ENCODE results near the gene PAXIP1. TPM values are rescaled to one million over a fixed set of nuclear protein-coding genes. Genes with fewer than 3 reads are reported as not detected.
"Not testable (repeated sequence)": the region's sequence is repeated elsewhere in the genome, so short reads cannot be mapped to it uniquely, and the experiment has no call there.

The PAXIP1 gene
- total RNA-seq, 1 experiment from 2014 or later, result 18.8 TPM

DNA sequence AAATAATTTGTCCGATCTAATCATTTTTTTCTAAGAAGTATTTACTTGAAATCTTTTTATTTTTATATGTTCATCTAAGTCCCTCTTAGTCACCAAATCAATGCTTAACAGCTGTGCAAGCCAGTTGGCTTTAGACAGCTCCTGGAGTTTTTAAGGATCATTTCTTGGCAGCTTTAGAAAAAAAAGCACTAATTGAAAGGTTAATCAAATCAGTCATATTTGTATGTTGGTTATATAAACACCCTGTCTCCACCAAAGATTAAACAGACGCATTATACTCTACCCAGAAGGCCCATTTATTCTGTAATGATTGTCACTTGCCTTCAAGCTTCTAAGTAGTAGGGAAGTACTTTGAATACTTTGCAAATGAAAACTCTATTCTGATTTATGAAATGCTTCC, 60.2 kb downstream of the PAXIP1 start:
- Histone ChIP-seq H3K79me2 (ENCODE audit: low read depth) (no peaks in the 10 kb centered on the region), H3K4me2 (no peak overlapping the region), H3K36me3 (ENCODE audit: low read depth) (peaks cover 7% of the 10 kb centered on the region; the same call in 1 of the 2 replicates), H4K20me1 (ENCODE audit: insufficient read depth) (no peaks in the 10 kb centered on the region), H3K27ac (no peak overlapping the region), H3K4me1 (replicated peaks; ENCODE audit: insufficient read depth) (no peaks in the 10 kb centered on the region), H3K9me3 (ENCODE audit: insufficient read depth, low read depth) (no peaks in the 10 kb centered on the region), H3F3A (ENCODE audit: insufficient read depth, low read depth) (no peaks in the 10 kb centered on the region), H2AFZ (no peak overlapping the region), H3K4me3 (no peak overlapping the region), H3K27me3 (ENCODE audit: insufficient read depth, low read depth) (no peaks in the 10 kb centered on the region), H3K9me2 (ENCODE audit: insufficient read depth) (no peaks in the 10 kb centered on the region)
- POLR2A ChIA-PET (ENCODE audit: unreplicated experiment), result no interaction called here
- TF ChIP-seq, protein P1, sequence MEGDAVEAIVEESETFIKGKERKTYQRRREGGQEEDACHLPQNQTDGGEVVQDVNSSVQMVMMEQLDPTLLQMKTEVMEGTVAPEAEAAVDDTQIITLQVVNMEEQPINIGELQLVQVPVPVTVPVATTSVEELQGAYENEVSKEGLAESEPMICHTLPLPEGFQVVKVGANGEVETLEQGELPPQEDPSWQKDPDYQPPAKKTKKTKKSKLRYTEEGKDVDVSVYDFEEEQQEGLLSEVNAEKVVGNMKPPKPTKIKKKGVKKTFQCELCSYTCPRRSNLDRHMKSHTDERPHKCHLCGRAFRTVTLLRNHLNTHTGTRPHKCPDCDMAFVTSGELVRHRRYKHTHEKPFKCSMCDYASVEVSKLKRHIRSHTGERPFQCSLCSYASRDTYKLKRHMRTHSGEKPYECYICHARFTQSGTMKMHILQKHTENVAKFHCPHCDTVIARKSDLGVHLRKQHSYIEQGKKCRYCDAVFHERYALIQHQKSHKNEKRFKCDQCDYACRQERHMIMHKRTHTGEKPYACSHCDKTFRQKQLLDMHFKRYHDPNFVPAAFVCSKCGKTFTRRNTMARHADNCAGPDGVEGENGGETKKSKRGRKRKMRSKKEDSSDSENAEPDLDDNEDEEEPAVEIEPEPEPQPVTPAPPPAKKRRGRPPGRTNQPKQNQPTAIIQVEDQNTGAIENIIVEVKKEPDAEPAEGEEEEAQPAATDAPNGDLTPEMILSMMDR (conservative IDR thresholded peaks at IDR 0.05), result no peak
- TF ChIP-seq EZH2 (IDR thresholded peaks at IDR 0.05; ENCODE audit: low read depth), result no peak
- BruUV-seq (replicated peaks), result no TSS peak
- DNase-seq, result no peak
- intact Hi-C loops (cut with micrococcal nuclease; ENCODE audit: unreplicated experiment), result no loop called here
- CTCF ChIA-PET, result interaction anchor here (0.6 kb wide), 1 partner anchor 439 kb away, joined by 4 read pairs; no protein-coding TSS in a partner anchor

DNA sequence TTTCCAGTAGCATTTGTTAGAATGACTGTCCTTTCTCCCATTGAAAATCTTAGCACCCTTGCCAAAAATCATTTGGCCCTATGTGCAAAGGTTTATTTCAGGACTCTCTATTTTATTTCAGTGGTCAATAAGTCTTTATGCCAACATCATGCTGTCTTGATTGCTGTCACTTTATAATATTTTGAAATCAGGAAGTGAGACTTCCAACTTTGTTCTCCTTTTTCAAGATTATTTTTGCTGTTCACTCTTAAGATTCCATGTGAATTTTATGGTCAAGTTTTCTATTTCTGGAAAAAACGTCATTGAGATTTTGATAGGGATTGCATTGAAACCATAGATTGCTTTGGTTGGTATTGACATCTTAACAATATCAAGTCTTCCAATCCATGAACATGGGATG, 65.1 kb downstream of the PAXIP1 start:
- Histone ChIP-seq H3K9me2 (ENCODE audit: insufficient read depth) (no peaks in the 10 kb centered on the region), H3K79me2 (ENCODE audit: low read depth) (no peaks in the 10 kb centered on the region), H3K4me1 (replicated peaks; ENCODE audit: insufficient read depth) (no peaks in the 10 kb centered on the region), H4K20me1 (ENCODE audit: insufficient read depth) (no peaks in the 10 kb centered on the region), H3K27ac (no peak overlapping the region), H3K9me3 (ENCODE audit: insufficient read depth, low read depth) (peaks cover 24% of the 10 kb centered on the region), H3K4me2 (no peak overlapping the region), H2AFZ (no peak overlapping the region), H3K36me3 (ENCODE audit: low read depth) (no peaks in the 10 kb centered on the region), H3F3A (ENCODE audit: insufficient read depth, low read depth) (no peaks in the 10 kb centered on the region), H3K4me3 (no peak overlapping the region), H3K27me3 (ENCODE audit: insufficient read depth, low read depth) (no peaks in the 10 kb centered on the region)
- DNase-seq, result no peak
- intact Hi-C loops (cut with micrococcal nuclease; ENCODE audit: unreplicated experiment), result no loop called here
- TF ChIP-seq EZH2 (IDR thresholded peaks at IDR 0.05; ENCODE audit: low read depth), result no peak
- TF ChIP-seq, protein P1 (conservative IDR thresholded peaks at IDR 0.05), result no peak
- no TSS peak for BruUV-seq (replicated peaks)
- ChIA-PET POLR2A (ENCODE audit: unreplicated experiment) (no interaction called here), CTCF (no interaction called here)

DNA sequence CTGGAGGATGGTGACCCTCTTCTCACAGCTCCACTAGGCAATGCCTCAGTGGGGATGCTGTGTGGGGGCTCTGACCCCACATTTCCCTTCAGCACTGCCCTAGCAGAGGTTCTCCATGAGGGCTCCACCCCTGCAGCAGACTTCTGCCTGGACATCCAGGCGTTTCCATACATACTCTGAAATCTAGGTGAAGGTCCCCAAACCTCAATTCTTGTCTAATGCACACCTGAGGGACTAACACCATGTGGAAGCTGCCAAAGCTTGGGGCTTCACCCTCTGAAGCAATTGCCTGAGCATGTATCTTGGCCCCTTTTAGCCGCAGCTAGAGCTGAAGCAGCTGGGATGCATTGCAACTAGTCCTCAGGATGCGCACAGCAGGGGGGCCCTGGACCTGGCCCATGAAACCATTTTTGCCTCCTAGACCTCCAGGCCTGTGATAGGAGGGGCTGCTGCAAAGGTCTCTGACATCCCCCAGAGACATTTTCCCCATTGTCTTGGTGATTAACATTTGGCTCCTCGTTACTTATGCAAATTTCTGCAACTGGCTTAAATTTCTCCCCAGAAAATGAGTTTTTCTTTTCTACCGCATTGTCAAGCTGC, 68.5 kb downstream of the PAXIP1 start:
- BruUV-seq (replicated peaks); H3K9me2 ChIP-seq (ENCODE audit: insufficient read depth); DNase-seq; H3K36me3 ChIP-seq (ENCODE audit: low read depth); H3K4me2 ChIP-seq; H3F3A ChIP-seq (ENCODE audit: insufficient read depth, low read depth); H3K4me3 ChIP-seq; H3K27ac ChIP-seq; intact Hi-C loops (cut with micrococcal nuclease; ENCODE audit: unreplicated experiment); H3K27me3 ChIP-seq (ENCODE audit: insufficient read depth, low read depth); H3K4me1 ChIP-seq (replicated peaks; ENCODE audit: insufficient read depth); H2AFZ ChIP-seq; CTCF ChIA-PET; H3K79me2 ChIP-seq (ENCODE audit: low read depth); POLR2A ChIA-PET (ENCODE audit: unreplicated experiment); H4K20me1 ChIP-seq (ENCODE audit: insufficient read depth): not testable (repeated sequence)
- peaks cover 25% of the 10 kb centered on the region for H3K9me3 ChIP-seq (ENCODE audit: insufficient read depth, low read depth)

DNA sequence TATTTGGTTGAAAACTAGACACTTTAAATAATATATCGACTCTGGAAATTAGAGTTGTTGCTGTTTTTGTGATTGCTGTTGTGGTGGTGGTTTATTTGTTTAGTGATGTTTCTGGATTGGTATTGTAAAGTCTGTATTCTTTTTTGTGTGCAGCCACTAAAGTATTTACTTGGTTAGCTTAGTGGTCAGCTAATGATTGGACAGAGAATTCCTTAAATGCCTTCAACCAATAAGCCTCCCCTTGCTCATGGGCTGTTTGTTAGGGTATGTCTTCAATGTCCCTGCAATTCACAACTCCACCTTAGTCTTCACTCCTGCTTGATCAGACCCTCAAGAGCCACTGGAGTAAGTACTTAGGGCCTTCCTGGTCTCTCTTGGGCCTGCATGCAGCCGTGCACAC, 71.0 kb downstream of the PAXIP1 start:
- Histone ChIP-seq H3K4me2 (no peak overlapping the region), H3K4me3 (no peak overlapping the region), H3K9me3 (ENCODE audit: insufficient read depth, low read depth) (peaks cover 25% of the 10 kb centered on the region), H3K9me2 (ENCODE audit: insufficient read depth) (no peaks in the 10 kb centered on the region), H4K20me1 (ENCODE audit: insufficient read depth) (no peaks in the 10 kb centered on the region), H3K79me2 (ENCODE audit: low read depth) (no peaks in the 10 kb centered on the region), H3K27ac (no peak overlapping the region), H3F3A (ENCODE audit: insufficient read depth, low read depth) (peaks cover 12% of the 10 kb centered on the region; the same call in 1 of the 2 replicates), H3K27me3 (ENCODE audit: insufficient read depth, low read depth) (no peaks in the 10 kb centered on the region), H3K4me1 (replicated peaks; ENCODE audit: insufficient read depth) (peaks cover 7% of the 10 kb centered on the region; the same call in 1 of the 2 replicates), H2AFZ (no peak overlapping the region), H3K36me3 (ENCODE audit: low read depth) (no peaks in the 10 kb centered on the region)
- CTCF ChIA-PET, result no interaction called here
- BruUV-seq (replicated peaks), result no TSS peak
- no peak for DNase-seq
- intact Hi-C loops (cut with micrococcal nuclease; ENCODE audit: unreplicated experiment), result no loop called here
- TF ChIP-seq, protein P1 (conservative IDR thresholded peaks at IDR 0.05), result no peak
- no peak for TF ChIP-seq EZH2 (IDR thresholded peaks at IDR 0.05; ENCODE audit: low read depth)
- POLR2A ChIA-PET (ENCODE audit: unreplicated experiment), result no interaction called here
